ENCODE data around the gene ATP2B3.

DNA sequence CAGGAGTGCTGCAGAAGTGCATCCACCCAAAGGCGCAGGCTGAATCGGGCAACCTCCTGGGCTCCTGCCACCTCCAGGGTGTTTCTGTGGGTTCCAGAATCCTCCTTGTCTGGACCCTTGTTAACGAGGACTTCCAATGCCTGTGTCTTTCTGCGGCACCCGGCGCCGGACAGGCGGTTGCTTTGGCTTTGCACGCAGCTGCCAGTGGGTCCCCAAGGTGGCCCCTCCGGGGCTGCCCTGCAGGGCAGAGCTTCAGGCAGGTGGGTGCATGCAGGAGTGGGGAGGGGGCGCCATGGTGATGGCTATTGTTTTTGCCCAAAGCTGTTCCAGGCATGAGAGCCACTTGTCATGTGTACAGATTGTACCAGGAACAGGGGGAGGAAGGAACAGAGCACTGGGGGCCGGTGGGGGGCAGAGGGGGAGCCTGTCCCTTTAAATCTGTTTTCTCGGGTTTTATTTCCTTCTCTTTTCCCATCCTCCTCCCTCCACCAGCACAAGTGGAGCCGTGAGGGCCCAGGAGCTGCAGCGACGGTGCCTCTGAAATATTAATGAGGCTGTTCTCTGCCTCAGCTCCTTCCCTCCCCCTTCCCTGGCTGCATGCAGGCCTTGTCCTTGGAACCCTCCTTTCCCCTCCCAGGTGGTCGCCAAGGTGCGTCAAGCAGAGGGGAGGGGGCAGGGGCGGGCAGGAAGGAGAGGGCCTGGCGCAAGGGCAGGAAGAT lies 13.1 kb downstream of the ATP2B3 start:
- TF ChIP-seq YY1 (IDR thresholded peaks at IDR 0.05; ENCODE audit: insufficient read depth, insufficient read length): no peak
- TF ChIP-seq ZNF274 (IDR thresholded peaks at IDR 0.05; ENCODE audit: low read depth, low read length): no peak
- TF ChIP-seq SUZ12 (IDR thresholded peaks at IDR 0.05; ENCODE audit: extremely low read depth, insufficient read depth, insufficient read length): no peak

All from NT2/D1 (cell line).